ENCODE results near the gene AZGP1.

- no peak for TF ChIP-seq CTCF (conservative IDR thresholded peaks at IDR 0.05 in 1 of 2, IDR thresholded peaks at IDR 0.05 in 1 of 2; ENCODE audit: extremely low read depth in 1 of 2, insufficient read depth in 1 of 2, low read depth in 1 of 2, low read length in 2 of 2)
- no peak for TF ChIP-seq EZH2 (IDR thresholded peaks at IDR 0.05; ENCODE audit: borderline replicate concordance, low read length)
These were observed 40.5 kb upstream of the AZGP1 start for GRCh38 chr7:100016215-100016901.

Data from mammary epithelial cell (primary cell).